SU-DHL-6 (cell line): ENCODE measurements around the gene TENT5C.

Experiments used
- H2AFZ ChIP-seq: fragments of 200-600 bp; sonication (generic); 2 replicates; pipeline ENCODE4 v1.6.1; 2014; ENCODE audit warnings: low read depth, mild to moderate bottlenecking, moderate library complexity, mixed read lengths, antibody characterized with exemption, low read length; ENCODE audit not compliant: severe bottlenecking
- H3F3A ChIP-seq: fragments of 200-600 bp; shearing (Covaris generic); 2 replicates; pipeline ENCODE4 v1.6.0; 2016; ENCODE audit warnings: antibody characterized with exemption, mild to moderate bottlenecking; ENCODE audit not compliant: insufficient read depth
- H3K27ac ChIP-seq: fragments of 200-600 bp; sonication (generic); 2 replicates; pipeline ENCODE4 v1.5.1; 2016; ENCODE audit warnings: low read depth, mild to moderate bottlenecking, low read length, moderate library complexity, mixed read lengths
- H3K27me3 ChIP-seq: fragments of 200-600 bp; sonication (generic), shearing (Covaris generic); 2 replicates; pipeline ENCODE4 v1.6.0; 2014; ENCODE audit warnings: mild to moderate bottlenecking, low read length
- H3K36me3 ChIP-seq: fragments of 200-600 bp; sonication (generic); 2 replicates; pipeline ENCODE4 v1.6.1; 2014; ENCODE audit warnings: mild to moderate bottlenecking, low read length, mixed read lengths
- H3K4me2 ChIP-seq: fragments of 300-600, 200-600 bp; shearing (Covaris generic), sonication (generic); 2 replicates; pipeline ENCODE4 v1.6.0; 2014; ENCODE audit warnings: low read length, low read depth, mild to moderate bottlenecking; ENCODE audit not compliant: poor library complexity, severe bottlenecking
- H3K4me3 ChIP-seq: fragments of 200-600 bp; sonication (generic); 2 replicates; pipeline ENCODE4 v1.5.1; 2014; ENCODE audit warnings: antibody characterized with exemption, low read length, mild to moderate bottlenecking, mixed read lengths; ENCODE audit not compliant: insufficient read depth, poor library complexity, severe bottlenecking
- H3K79me2 ChIP-seq: fragments of 200-600 bp; sonication (generic); 2 replicates; pipeline ENCODE4 v1.6.1; 2014; ENCODE audit warnings: mild to moderate bottlenecking, low read length, moderate library complexity; ENCODE audit not compliant: insufficient read depth
- H3K9ac ChIP-seq: fragments of 200-600 bp; sonication (generic); 2 replicates; pipeline ENCODE4 v1.7.0; 2014; ENCODE audit warnings: mild to moderate bottlenecking, low read length
- H3K9me2 ChIP-seq: fragments of 200-600 bp; sonication (generic); replicated peaks from 2 replicates; pipeline ENCODE4 v1.6.1; 2014; ENCODE audit warnings: low read length; ENCODE audit not compliant: insufficient read depth
- H3K9me3 ChIP-seq: fragments of 200-600 bp; sonication (generic); 2 replicates; pipeline ENCODE4 v1.6.1; 2014; ENCODE audit warnings: low read length, mixed read lengths; ENCODE audit not compliant: insufficient read depth
- H4K20me1 ChIP-seq: fragments of 200-600 bp; sonication (generic); 2 replicates; pipeline ENCODE4 v1.6.1; 2014; ENCODE audit warnings: low read depth, mild to moderate bottlenecking, antibody characterized with exemption, low read length, moderate library complexity, mixed read lengths
- CTCF ChIP-seq: fragments of 200-600 bp; sonication (generic); IDR thresholded peaks from one replicate; pipeline ENCODE4 v1.5.1; 2017; ENCODE audit warnings: antibody characterized with exemption, mild to moderate bottlenecking, low read length, moderate library complexity; ENCODE audit not compliant: insufficient read depth, poor library complexity, severe bottlenecking
- EZH2phosphoT487 ChIP-seq: fragments of 200-600 bp; sonication (generic), shearing (Covaris generic); conservative IDR thresholded peaks from 2 replicates; pipeline ENCODE4 v1.6.1; 2018; ENCODE audit warnings: mild to moderate bottlenecking, antibody characterized with exemption, low read length, moderate library complexity, mixed read lengths

The TENT5C gene

GRCh38 chr1:117623698-117624097 lies 17.9 kb downstream of the TENT5C start:
- Histone ChIP-seq H3K9me3 (no peaks in the 10 kb centered on the region), H4K20me1 (no peaks in the 10 kb centered on the region), H3K27ac (no peak overlapping the region), H3K4me2 (no peak overlapping the region), H3K79me2 (no peaks in the 10 kb centered on the region), H3K36me3 (no peaks in the 10 kb centered on the region), H2AFZ (no peak overlapping the region), H3K27me3 (no peaks in the 10 kb centered on the region), H3K9ac (no peak overlapping the region), H3F3A (no peaks in the 10 kb centered on the region), H3K4me3 (no peak overlapping the region), H3K9me2 (no peaks in the 10 kb centered on the region)
- TF ChIP-seq CTCF = no peak

GRCh38 chr1:117627546-117628130 lies 21.8 kb downstream of the TENT5C start:
- no peak overlapping the region for H3K9ac ChIP-seq
- H3K36me3 ChIP-seq = no peaks in the 10 kb centered on the region
- no peaks in the 10 kb centered on the region for H3K79me2 ChIP-seq
- H3K27me3 ChIP-seq = no peaks in the 10 kb centered on the region
- H3F3A ChIP-seq = no peaks in the 10 kb centered on the region
- H3K9me3 ChIP-seq = no peaks in the 10 kb centered on the region
- H3K4me2 ChIP-seq = no peak overlapping the region
- H3K27ac ChIP-seq = no peak overlapping the region
- H3K4me3 ChIP-seq = no peak overlapping the region
- H4K20me1 ChIP-seq = no peaks in the 10 kb centered on the region
- no peak for TF ChIP-seq CTCF
- no peak for TF ChIP-seq EZH2phosphoT487
- H3K9me2 ChIP-seq = no peaks in the 10 kb centered on the region
- no peak overlapping the region for H2AFZ ChIP-seq

DNA sequence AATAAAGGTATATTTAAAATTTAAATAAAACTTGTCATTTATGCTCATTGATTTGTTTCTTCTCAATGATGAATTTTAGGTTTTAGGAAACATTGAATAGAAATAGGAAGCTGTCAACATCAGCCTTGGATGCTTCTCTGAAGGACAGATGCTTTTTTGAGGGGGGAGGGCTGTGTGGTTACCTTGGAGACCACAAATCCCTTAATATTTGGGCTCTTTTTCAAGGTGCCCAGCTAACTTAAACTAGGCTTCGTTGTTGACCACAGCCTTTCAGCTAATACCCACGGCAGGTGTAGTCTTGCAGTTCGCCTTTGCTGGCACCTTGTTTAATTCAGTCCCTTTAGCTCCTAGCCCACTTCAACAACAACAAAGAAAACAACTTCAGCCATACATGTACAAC lies 22.5 kb downstream of the TENT5C start:
- Histone ChIP-seq H3K4me2 (no peak overlapping the region), H3K79me2 (no peaks in the 10 kb centered on the region), H3K27ac (no peak overlapping the region), H2AFZ (no peak overlapping the region), H3K9ac (no peak overlapping the region), H3K9me3 (no peaks in the 10 kb centered on the region), H3F3A (no peaks in the 10 kb centered on the region), H3K36me3 (no peaks in the 10 kb centered on the region), H4K20me1 (no peaks in the 10 kb centered on the region), H3K9me2 (no peaks in the 10 kb centered on the region), H3K27me3 (no peaks in the 10 kb centered on the region), H3K4me3 (no peak overlapping the region)
- TF ChIP-seq EZH2phosphoT487 (no peak), CTCF (no peak)
